Suppressor macrophage (primary cell): ENCODE results near the gene POLR2A.
"Not testable (repeated sequence)": the region's sequence is repeated elsewhere in the genome, so short reads cannot be mapped to it uniquely, and the experiment has no call there.

Experiments
- DNase-seq, 4 experiments: peaks; one replicate each; pipeline ENCODE4 v3.0.0-alpha.2; 2020 to 2022

The POLR2A gene

GRCh38 chr17:7479213-7480088 is 4.7 kb upstream of the POLR2A start, which contains the start of gene ZBTB4:
TSS of gene ZBTB4 (minus strand) at chr17:7479631. CDS start at chr17:7466801, 12,830 bp downstream.
- DNase-seq = peak; percentile 40 to 81 (median 64)

- DNase-seq = no peak
These were observed 4.1 kb upstream of the POLR2A start for GRCh38 chr17:7480089-7480384.

- not testable (repeated sequence) for DNase-seq
These were observed 2.9 kb upstream of the POLR2A start, which contains the start of gene SLC35G6 for GRCh38 chr17:7481275-7481674. TSS of gene SLC35G6 (plus strand) at chr17:7481446. CDS start at chr17:7481517, 71 bp downstream.

- DNase-seq = not testable (repeated sequence)
These were observed 2.1 kb upstream of the POLR2A start for GRCh38 chr17:7481842-7482741.

GRCh38 chr17:7482742-7483088 is 1.5 kb upstream of the POLR2A start:
- not testable (repeated sequence) for DNase-seq

- DNase-seq = peak; percentile 93 to 96 (median 94)
These were observed 705 bp upstream of the POLR2A start for GRCh38 chr17:7483255-7484066.

- DNase-seq = no peak
These were observed 782 bp downstream of the POLR2A start for GRCh38 chr17:7484919-7485377.

- no peak for DNase-seq
These were observed 2.0 kb downstream of the POLR2A start for GRCh38 chr17:7486181-7486580.

GRCh38 chr17:7490144-7490543 is 6.0 kb downstream of the POLR2A start:
- no peak for DNase-seq

GRCh38 chr17:7491583-7491982 is 7.4 kb downstream of the POLR2A start:
- no peak for DNase-seq

GRCh38 chr17:7493941-7494340 is 9.8 kb downstream of the POLR2A start:
- no peak for DNase-seq

GRCh38 chr17:7495906-7496434 is 11.8 kb downstream of the POLR2A start:
- DNase-seq = no peak

- DNase-seq = no peak
These were observed 12.5 kb downstream of the POLR2A start for GRCh38 chr17:7496470-7497183.

GRCh38 chr17:7497228-7497627 is 13.1 kb downstream of the POLR2A start:
- DNase-seq = no peak

GRCh38 chr17:7497636-7498035 is 13.5 kb downstream of the POLR2A start:
- no peak for DNase-seq

GRCh38 chr17:7499161-7499560 is 15.0 kb downstream of the POLR2A start:
- DNase-seq = no peak

- DNase-seq = no peak
These were observed 17.6 kb downstream of the POLR2A start for GRCh38 chr17:7501729-7502128.

- no peak for DNase-seq
These were observed 18.1 kb downstream of the POLR2A start for GRCh38 chr17:7502171-7502847.

GRCh38 chr17:7502987-7503386 is 18.8 kb downstream of the POLR2A start:
- peak in 2 of 4 experiments; percentile 24 to 47 for DNase-seq

GRCh38 chr17:7503521-7503920 is 19.4 kb downstream of the POLR2A start:
- DNase-seq = no peak

GRCh38 chr17:7508145-7508544 is 24.0 kb downstream of the POLR2A start:
- DNase-seq = no peak
